Measurements from ENCODE around the gene ADAMTS17.

ADAMTS17 gene

DNA sequence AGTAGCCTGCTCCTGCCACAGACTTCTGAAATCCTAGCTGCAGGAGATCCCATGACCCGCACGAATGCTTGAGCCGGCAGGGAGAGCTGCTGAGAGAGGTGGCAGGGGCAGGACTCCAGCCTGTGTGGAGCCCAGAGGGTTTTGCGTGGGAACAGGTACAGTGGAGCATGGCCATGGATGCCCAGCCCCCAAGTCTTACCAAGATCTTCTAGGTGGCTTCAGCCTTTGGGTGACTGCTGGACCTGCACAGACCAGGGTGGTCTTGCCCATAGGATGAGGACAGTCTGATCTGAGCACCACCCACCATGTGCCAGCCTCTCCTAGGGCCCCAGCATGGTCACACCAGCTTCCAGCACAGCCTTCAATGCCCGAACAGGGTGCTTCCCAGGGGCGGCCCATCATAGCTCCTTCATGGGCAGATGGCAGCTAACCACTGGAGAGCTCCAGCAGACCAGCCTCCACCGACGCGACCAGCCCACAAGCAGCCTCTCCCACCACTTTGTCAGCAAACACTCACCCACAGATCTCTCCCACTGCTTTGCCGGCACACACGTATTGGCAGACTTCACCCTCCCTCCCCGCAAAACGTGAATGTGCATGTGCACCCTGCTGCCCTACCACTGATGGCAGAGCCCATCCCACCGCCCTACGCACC is 56.0 kb downstream of the ADAMTS17 start:
- no peak overlapping the region for H3K4me2 ChIP-seq (ENCODE audit: insufficient read depth, low read length)
- TF ChIP-seq, protein P1, sequence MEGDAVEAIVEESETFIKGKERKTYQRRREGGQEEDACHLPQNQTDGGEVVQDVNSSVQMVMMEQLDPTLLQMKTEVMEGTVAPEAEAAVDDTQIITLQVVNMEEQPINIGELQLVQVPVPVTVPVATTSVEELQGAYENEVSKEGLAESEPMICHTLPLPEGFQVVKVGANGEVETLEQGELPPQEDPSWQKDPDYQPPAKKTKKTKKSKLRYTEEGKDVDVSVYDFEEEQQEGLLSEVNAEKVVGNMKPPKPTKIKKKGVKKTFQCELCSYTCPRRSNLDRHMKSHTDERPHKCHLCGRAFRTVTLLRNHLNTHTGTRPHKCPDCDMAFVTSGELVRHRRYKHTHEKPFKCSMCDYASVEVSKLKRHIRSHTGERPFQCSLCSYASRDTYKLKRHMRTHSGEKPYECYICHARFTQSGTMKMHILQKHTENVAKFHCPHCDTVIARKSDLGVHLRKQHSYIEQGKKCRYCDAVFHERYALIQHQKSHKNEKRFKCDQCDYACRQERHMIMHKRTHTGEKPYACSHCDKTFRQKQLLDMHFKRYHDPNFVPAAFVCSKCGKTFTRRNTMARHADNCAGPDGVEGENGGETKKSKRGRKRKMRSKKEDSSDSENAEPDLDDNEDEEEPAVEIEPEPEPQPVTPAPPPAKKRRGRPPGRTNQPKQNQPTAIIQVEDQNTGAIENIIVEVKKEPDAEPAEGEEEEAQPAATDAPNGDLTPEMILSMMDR (IDR thresholded peaks at IDR 0.05; ENCODE audit: borderline replicate concordance, extremely low read depth, low read length, poor library complexity, severe bottlenecking): no peak
- no peak for TF ChIP-seq EZH2 (IDR thresholded peaks at IDR 0.05; ENCODE audit: borderline replicate concordance, low read depth, low read length, severe bottlenecking)
- peaks cover 7% of the 10 kb centered on the region for H3K4me1 ChIP-seq (ENCODE audit: insufficient read depth, low read length)
- peaks cover 19% of the 10 kb centered on the region for H4K20me1 ChIP-seq (ENCODE audit: insufficient read depth, low read length)
- H3K27ac ChIP-seq (ENCODE audit: low read length): peak overlapping the region; percentile 25; the same call in 1 of the 2 replicates
- ATAC-seq (ENCODE audit: insufficient read depth, low read depth): no peak
- H3K79me2 ChIP-seq (ENCODE audit: insufficient read depth, low read length): peaks cover 100% of the 10 kb centered on the region
- no peaks in the 10 kb centered on the region for H3K9me3 ChIP-seq (ENCODE audit: insufficient read depth, low read length, severe bottlenecking)
- no peak overlapping the region for H2AFZ ChIP-seq (ENCODE audit: low read depth, low read length)
- H3K27me3 ChIP-seq (ENCODE audit: insufficient read depth, low read length, poor library complexity): no peaks in the 10 kb centered on the region
- H3K4me3 ChIP-seq (ENCODE audit: low read depth in 1 of 2, low read length in 2 of 2): no peak overlapping the region
- no peak overlapping the region for H3K9ac ChIP-seq (ENCODE audit: low read depth, low read length)
- peaks cover 62% of the 10 kb centered on the region for H3K36me3 ChIP-seq (ENCODE audit: insufficient read depth, low read length)
- no peak for DNase-seq

GRCh38 chr15:100284701-100285100 is 57.1 kb downstream of the ADAMTS17 start:
- Histone ChIP-seq H3K27ac (ENCODE audit: low read length) (peak overlapping the region; percentile 14; the same call in 1 of the 2 replicates), H3K79me2 (ENCODE audit: insufficient read depth, low read length) (peaks cover 100% of the 10 kb centered on the region), H4K20me1 (ENCODE audit: insufficient read depth, low read length) (peaks cover 23% of the 10 kb centered on the region), H3K4me1 (ENCODE audit: insufficient read depth, low read length) (0 out of 2 replicates have a peak, but pooled peaks cover under 1% of the 10 kb centered on the region), H3K9ac (ENCODE audit: low read depth, low read length) (no peak overlapping the region), H3K4me2 (ENCODE audit: insufficient read depth, low read length) (no peak overlapping the region), H3K4me3 (ENCODE audit: low read depth in 1 of 2, low read length in 2 of 2) (no peak overlapping the region), H3K36me3 (ENCODE audit: insufficient read depth, low read length) (peaks cover 73% of the 10 kb centered on the region), H2AFZ (ENCODE audit: low read depth, low read length) (no peak overlapping the region), H3K9me3 (ENCODE audit: insufficient read depth, low read length, severe bottlenecking) (no peaks in the 10 kb centered on the region), H3K27me3 (ENCODE audit: insufficient read depth, low read length, poor library complexity) (no peaks in the 10 kb centered on the region)
- ATAC-seq (ENCODE audit: insufficient read depth, low read depth) (no peak), DNase-seq (no peak)
- TF ChIP-seq, protein P1 (IDR thresholded peaks at IDR 0.05; ENCODE audit: borderline replicate concordance, extremely low read depth, low read length, poor library complexity, severe bottlenecking): no peak
- no peak for TF ChIP-seq EZH2 (IDR thresholded peaks at IDR 0.05; ENCODE audit: borderline replicate concordance, low read depth, low read length, severe bottlenecking)

- no peaks in the 10 kb centered on the region for H3K27me3 ChIP-seq (ENCODE audit: insufficient read depth, low read length, poor library complexity)
- peaks cover 23% of the 10 kb centered on the region for H4K20me1 ChIP-seq (ENCODE audit: insufficient read depth, low read length)
- no peaks in the 10 kb centered on the region for H3K4me1 ChIP-seq (ENCODE audit: insufficient read depth, low read length)
- no peak for ATAC-seq (ENCODE audit: insufficient read depth, low read depth)
- H3K79me2 ChIP-seq (ENCODE audit: insufficient read depth, low read length): peaks cover 100% of the 10 kb centered on the region
- no peak overlapping the region for H3K4me3 ChIP-seq (ENCODE audit: low read depth in 1 of 2, low read length in 2 of 2)
- no peak overlapping the region for H2AFZ ChIP-seq (ENCODE audit: low read depth, low read length)
- no peak overlapping the region for H3K9ac ChIP-seq (ENCODE audit: low read depth, low read length)
- no peaks in the 10 kb centered on the region for H3K9me3 ChIP-seq (ENCODE audit: insufficient read depth, low read length, severe bottlenecking)
- TF ChIP-seq, protein P1 (IDR thresholded peaks at IDR 0.05; ENCODE audit: borderline replicate concordance, extremely low read depth, low read length, poor library complexity, severe bottlenecking): no peak
- no peak for TF ChIP-seq EZH2 (IDR thresholded peaks at IDR 0.05; ENCODE audit: borderline replicate concordance, low read depth, low read length, severe bottlenecking)
- H3K27ac ChIP-seq (ENCODE audit: low read length): no peak overlapping the region
- no peak for DNase-seq
- H3K36me3 ChIP-seq (ENCODE audit: insufficient read depth, low read length): peaks cover 78% of the 10 kb centered on the region
- no peak overlapping the region for H3K4me2 ChIP-seq (ENCODE audit: insufficient read depth, low read length)
Measured at GRCh38 chr15:100284191-100284590, 57.6 kb downstream of the ADAMTS17 start.
